ENCODE results near the gene BEST4. TPM values are rescaled to one million over a fixed set of nuclear protein-coding genes. Genes with fewer than 3 reads are reported as not detected.

Gene BEST4
- total RNA-seq, 1 experiment from 2014 or later, result 0.15 TPM

GRCh38 chr1:44757420-44757819 is 30.6 kb downstream of the BEST4 start:
- BruUV-seq (replicated peaks), result no TSS peak
- TF ChIP-seq TCF7L2 (IDR thresholded peaks at IDR 0.05; ENCODE audit: low read depth, low read length) (no peak), POLR2AphosphoS5 (IDR thresholded peaks at IDR 0.05; ENCODE audit: low read depth, low read length) (no peak), SIN3A (IDR thresholded peaks at IDR 0.05; ENCODE audit: borderline replicate concordance, insufficient read depth, low read depth, low read length) (no peak)
- TF ChIP-seq, protein P1, sequence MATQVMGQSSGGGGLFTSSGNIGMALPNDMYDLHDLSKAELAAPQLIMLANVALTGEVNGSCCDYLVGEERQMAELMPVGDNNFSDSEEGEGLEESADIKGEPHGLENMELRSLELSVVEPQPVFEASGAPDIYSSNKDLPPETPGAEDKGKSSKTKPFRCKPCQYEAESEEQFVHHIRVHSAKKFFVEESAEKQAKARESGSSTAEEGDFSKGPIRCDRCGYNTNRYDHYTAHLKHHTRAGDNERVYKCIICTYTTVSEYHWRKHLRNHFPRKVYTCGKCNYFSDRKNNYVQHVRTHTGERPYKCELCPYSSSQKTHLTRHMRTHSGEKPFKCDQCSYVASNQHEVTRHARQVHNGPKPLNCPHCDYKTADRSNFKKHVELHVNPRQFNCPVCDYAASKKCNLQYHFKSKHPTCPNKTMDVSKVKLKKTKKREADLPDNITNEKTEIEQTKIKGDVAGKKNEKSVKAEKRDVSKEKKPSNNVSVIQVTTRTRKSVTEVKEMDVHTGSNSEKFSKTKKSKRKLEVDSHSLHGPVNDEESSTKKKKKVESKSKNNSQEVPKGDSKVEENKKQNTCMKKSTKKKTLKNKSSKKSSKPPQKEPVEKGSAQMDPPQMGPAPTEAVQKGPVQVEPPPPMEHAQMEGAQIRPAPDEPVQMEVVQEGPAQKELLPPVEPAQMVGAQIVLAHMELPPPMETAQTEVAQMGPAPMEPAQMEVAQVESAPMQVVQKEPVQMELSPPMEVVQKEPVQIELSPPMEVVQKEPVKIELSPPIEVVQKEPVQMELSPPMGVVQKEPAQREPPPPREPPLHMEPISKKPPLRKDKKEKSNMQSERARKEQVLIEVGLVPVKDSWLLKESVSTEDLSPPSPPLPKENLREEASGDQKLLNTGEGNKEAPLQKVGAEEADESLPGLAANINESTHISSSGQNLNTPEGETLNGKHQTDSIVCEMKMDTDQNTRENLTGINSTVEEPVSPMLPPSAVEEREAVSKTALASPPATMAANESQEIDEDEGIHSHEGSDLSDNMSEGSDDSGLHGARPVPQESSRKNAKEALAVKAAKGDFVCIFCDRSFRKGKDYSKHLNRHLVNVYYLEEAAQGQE (IDR thresholded peaks at IDR 0.05; ENCODE audit: insufficient read depth in 1 of 2, low read depth in 2 of 2, low read length in 1 of 2), result no peak
- TF ChIP-seq, protein P2, sequence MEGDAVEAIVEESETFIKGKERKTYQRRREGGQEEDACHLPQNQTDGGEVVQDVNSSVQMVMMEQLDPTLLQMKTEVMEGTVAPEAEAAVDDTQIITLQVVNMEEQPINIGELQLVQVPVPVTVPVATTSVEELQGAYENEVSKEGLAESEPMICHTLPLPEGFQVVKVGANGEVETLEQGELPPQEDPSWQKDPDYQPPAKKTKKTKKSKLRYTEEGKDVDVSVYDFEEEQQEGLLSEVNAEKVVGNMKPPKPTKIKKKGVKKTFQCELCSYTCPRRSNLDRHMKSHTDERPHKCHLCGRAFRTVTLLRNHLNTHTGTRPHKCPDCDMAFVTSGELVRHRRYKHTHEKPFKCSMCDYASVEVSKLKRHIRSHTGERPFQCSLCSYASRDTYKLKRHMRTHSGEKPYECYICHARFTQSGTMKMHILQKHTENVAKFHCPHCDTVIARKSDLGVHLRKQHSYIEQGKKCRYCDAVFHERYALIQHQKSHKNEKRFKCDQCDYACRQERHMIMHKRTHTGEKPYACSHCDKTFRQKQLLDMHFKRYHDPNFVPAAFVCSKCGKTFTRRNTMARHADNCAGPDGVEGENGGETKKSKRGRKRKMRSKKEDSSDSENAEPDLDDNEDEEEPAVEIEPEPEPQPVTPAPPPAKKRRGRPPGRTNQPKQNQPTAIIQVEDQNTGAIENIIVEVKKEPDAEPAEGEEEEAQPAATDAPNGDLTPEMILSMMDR (IDR thresholded peaks at IDR 0.05), result no peak
- in situ Hi-C loops (cut with HindIII; ENCODE audit: low pct_unique_long_range_greater_than_20kb, low sequenced_read_pairs) (no loop called here), intact Hi-C loops (cut with micrococcal nuclease; ENCODE audit: unreplicated experiment) (no loop called here)
- ChIA-PET CTCF (no interaction called here), POLR2A (no interaction called here)
- no peak for DNase-seq (ENCODE audit: low read depth, low spot score)
- H3K9me3 ChIP-seq (ENCODE audit: control insufficient read depth, insufficient read depth, low read depth, low read length), result no peaks in the 10 kb centered on the region
- no peak for ATAC-seq
- H3K27me3 ChIP-seq (ENCODE audit: control insufficient read depth, insufficient read depth, low read length), result no peaks in the 10 kb centered on the region
- H3K4me3 ChIP-seq (ENCODE audit: low read depth in 2 of 2, low read length in 2 of 2), result no peak overlapping the region
- H3K36me3 ChIP-seq (ENCODE audit: control insufficient read depth, insufficient read depth, low read length), result peaks cover 27% of the 10 kb centered on the region
- H3K4me1 ChIP-seq (ENCODE audit: control insufficient read depth, insufficient read depth, low read length), result no peaks in the 10 kb centered on the region
- no peak overlapping the region for H3K27ac ChIP-seq (ENCODE audit: low read length)

- intact Hi-C loops (cut with micrococcal nuclease; ENCODE audit: unreplicated experiment) (no loop called here), in situ Hi-C loops (cut with HindIII; ENCODE audit: low pct_unique_long_range_greater_than_20kb, low sequenced_read_pairs) (no loop called here)
- ATAC-seq (no peak), DNase-seq (ENCODE audit: low read depth, low spot score) (no peak)
- ChIA-PET CTCF (no interaction called here), POLR2A (interaction anchor here (0.7 to 1.2 kb wide), 2 partner anchors 28 to 47 kb away, joined by 3 to 4 read pairs; partner anchors contain the start of gene RPS8)
- H3K27ac ChIP-seq (ENCODE audit: low read length), result no peak overlapping the region
- H3K4me3 ChIP-seq (ENCODE audit: low read depth in 2 of 2, low read length in 2 of 2), result no peak overlapping the region
- H3K4me1 ChIP-seq (ENCODE audit: control insufficient read depth, insufficient read depth, low read length), result no peaks in the 10 kb centered on the region
- BruUV-seq (replicated peaks), result no TSS peak
- no peaks in the 10 kb centered on the region for H3K9me3 ChIP-seq (ENCODE audit: control insufficient read depth, insufficient read depth, low read depth, low read length)
- no peaks in the 10 kb centered on the region for H3K27me3 ChIP-seq (ENCODE audit: control insufficient read depth, insufficient read depth, low read length)
- TF ChIP-seq, protein P1 (IDR thresholded peaks at IDR 0.05; ENCODE audit: insufficient read depth in 1 of 2, low read depth in 2 of 2, low read length in 1 of 2), result no peak
- no peak for TF ChIP-seq SIN3A (IDR thresholded peaks at IDR 0.05; ENCODE audit: borderline replicate concordance, insufficient read depth, low read depth, low read length)
- peaks cover 10% of the 10 kb centered on the region for H3K36me3 ChIP-seq (ENCODE audit: control insufficient read depth, insufficient read depth, low read length)
Measured at GRCh38 chr1:44747878-44748277, 40.1 kb downstream of the BEST4 start.
